HS-27A (cell line): ENCODE data around the gene APPBP2.
A peak's percentile ranks its signal among the peaks of the same experiment; 100 is the strongest.
"Not testable (repeated sequence)": the region's sequence is repeated elsewhere in the genome, so short reads cannot be mapped to it uniquely, and the experiment has no call there.

Experiments used
- DNase-seq: peaks from one replicate; pipeline ENCODE4 v3.0.0-alpha.2; 2012; ENCODE audit warnings: low read depth, missing footprints

APPBP2 gene

GRCh38 chr17:60525685-60526514 lies at the start of gene APPBP2:
APPBP2 (minus strand) TSS chr17:60526242; CDS start chr17:60525931, 311 bp downstream.
- DNase-seq, result peak; percentile 75

- DNase-seq, result peak; percentile 86
Observed at GRCh38 chr17:60573236-60574051, 47.4 kb upstream of the APPBP2 start.

DNA sequence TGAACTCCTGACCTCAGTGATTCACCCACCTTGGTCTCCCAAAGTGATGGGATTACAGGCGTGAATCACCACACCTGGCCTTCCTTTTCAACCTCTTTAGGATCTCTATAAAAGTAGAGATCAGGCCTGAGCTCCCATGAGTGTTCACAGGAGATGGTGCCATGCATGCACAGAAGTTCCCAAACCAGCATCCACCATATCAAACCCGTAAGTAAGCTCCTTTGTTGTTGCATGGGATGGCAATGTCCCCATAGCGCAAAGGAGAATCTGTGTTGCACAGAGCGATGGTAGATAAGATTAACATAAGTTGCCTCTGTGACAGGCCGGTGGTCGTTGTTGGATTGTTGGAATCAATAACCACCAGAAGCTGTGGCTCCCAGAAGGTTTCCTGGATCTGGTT lies 39.2 kb upstream of the APPBP2 start:
- no peak for DNase-seq

GRCh38 chr17:60563743-60564142 lies 37.7 kb upstream of the APPBP2 start:
- no peak for DNase-seq

GRCh38 chr17:60562421-60562820 lies 36.4 kb upstream of the APPBP2 start:
- DNase-seq, result no peak

GRCh38 chr17:60560860-60561257 lies 34.8 kb upstream of the APPBP2 start:
- no peak for DNase-seq

- no peak for DNase-seq
Observed at GRCh38 chr17:60559995-60560859, 34.2 kb upstream of the APPBP2 start.

DNA sequence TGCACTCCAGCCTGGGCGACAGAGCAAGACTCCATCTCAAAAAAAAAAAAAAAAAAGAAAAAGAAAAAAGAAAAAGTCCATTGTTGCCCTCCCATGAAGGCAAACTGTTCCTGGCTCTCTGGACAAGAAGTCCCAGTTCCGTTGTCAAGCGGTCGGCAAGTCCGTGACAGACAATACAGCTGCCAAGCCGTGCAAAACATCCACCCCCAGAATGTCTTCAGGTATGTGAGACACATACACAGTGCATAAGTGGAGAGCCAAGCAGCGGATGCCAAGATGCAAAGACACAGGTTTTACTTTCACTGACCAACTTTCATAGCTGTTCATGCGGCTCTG lies 33.6 kb upstream of the APPBP2 start:
- no peak for DNase-seq

DNA sequence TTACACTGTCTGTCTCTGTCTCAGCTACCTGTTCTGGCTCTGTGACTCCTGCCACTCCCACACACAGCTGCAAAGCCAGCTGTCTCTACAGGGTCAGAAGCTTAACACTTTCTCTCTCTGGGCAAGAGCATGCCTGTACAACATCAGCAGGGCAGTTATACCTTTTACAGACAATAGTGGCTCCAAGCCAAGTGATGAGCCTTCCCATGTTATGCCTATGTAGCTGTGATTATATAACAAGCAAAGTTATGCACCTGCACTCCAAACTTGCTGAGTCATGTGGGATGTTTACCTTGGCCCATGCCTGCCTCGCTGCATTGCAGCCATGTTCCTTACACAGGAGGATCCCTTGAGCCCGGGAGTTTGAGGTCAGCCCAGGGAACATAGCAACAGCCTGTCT lies 31.8 kb upstream of the APPBP2 start:
- DNase-seq, result no peak

DNA sequence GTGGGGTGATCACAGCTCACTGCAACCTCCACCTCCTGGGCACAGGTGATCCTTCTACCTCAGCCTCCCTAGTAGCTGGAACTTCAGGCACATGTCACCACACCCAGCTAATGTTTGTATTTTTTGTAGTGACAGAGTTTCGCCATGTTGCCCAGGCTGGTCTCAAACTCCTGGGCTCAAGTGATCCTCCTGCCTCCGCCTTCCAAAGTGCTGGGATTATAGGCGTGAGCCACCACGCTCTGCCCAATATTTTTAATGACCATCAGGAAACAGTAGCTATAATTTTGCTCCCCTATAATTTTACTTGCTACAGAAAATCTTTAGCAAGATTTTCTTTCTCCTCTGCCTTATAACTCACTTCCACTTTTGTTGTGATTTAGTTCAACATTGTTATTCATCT lies 29.7 kb upstream of the APPBP2 start:
- DNase-seq, result no peak

DNA sequence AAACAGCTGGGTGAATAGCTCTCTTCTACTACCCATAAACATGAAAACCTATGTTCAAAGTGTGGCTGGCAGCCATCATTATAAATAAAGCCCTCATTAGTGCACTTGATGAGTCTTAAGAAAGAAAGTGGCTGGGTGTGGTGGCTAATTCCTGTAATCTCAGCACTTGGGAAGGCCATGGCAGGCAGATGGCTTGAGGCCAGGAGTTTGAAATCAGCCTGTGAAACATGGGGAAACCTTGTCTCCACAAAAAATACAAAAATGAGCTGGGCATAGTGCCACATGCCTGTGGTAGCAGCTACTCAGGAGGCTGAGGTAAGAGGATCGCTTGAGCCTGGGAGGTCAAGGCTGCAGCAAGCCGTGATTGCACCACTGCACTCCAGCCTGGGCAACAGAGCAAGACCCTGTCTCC lies 28.3 kb upstream of the APPBP2 start:
- peak; percentile 72 for DNase-seq

- DNase-seq, result not testable (repeated sequence)
Observed at GRCh38 chr17:60552255-60552654, 26.2 kb upstream of the APPBP2 start.

GRCh38 chr17:60548990-60549389 lies 22.9 kb upstream of the APPBP2 start:
- DNase-seq, result no peak

- no peak for DNase-seq
Observed at GRCh38 chr17:60545465-60546191, 19.6 kb upstream of the APPBP2 start.

DNA sequence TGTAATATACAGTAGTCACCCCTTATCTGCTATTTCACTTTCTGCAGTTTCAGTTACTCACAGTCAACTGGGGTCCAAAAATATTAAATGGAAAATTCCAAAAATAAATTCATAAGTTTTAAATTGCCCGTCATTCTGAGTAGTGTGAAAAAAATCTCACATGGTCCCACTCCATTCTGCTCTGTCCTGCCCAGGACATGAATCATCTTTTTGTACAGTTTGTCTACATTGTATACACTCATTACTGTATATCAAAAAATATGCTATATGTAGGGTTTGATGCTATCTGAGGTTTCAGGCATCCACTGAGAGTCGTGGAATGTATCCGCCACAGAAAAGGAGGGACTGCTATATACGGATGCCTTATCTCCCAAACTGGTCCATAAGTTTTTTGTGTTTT lies 16.0 kb upstream of the APPBP2 start:
- no peak for DNase-seq

DNA sequence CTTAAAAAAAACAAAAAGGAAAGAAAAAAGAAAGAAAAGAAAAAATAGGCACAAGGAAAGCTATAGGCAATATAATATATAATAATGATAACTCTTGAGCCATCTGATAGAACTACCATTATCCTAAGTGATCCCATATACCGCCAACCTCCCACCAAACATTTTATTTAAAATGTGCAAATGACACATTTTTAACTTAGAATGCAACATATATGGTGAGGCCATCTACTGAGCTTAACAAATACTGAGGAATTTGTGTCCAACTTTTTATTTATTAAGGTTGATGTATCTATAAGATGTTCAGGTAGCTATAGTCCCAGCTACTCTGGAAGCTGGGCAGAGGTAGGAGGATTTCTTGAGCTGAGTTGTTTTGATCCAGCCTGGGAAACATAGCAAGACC lies 14.4 kb upstream of the APPBP2 start:
- DNase-seq, result no peak

GRCh38 chr17:60539807-60540206 lies 13.8 kb upstream of the APPBP2 start:
- DNase-seq, result no peak

DNA sequence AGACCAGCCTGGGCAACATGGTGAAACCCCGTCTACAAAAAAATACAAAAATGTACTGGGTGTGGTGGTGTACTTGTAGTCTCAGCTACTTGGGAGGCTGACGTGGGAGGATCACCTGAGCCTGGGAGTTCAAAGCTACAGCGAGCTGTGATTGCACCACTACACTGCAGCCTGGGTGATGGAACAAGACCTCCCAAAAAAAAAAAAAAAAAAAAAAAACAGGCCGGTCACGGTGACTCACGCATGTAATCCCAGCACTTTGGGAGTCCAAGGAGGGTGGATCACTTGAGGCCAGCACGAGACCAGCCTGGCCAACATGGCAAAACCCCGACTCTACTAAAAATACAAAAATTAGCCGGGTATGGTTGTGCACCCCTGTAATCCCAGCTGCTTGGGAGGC lies 12.7 kb upstream of the APPBP2 start:
- no peak for DNase-seq

GRCh38 chr17:60535382-60536279 lies 9.6 kb upstream of the APPBP2 start:
- no peak for DNase-seq

DNA sequence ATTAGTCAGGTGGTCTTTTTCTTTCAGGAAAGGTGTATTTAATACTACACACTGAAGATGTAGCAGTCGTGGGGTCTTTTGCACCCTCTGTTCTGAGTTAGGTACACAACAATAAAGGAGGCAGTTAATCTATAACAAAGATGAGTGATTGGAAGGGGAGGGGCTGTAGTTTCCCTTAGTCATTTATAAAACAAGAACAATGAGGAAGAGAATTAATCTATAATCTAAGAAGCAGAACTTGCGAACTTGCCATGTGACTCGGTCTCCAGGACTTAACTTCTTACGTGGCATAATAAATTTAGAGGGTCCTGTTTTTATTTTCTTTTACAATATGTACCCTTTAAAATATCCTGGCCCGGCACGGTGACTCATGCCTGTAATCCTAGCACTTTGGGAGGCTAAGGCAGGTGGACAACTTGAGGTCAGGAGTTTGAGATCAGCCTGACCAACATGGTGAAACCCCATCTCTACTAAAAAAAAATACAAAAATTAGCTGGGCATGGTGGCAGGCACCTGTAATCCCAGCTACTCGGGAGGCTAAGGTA lies 8.6 kb upstream of the APPBP2 start:
- DNase-seq, result no peak
